Memory B cell (primary cell): Measurements from ENCODE around the gene CREB1.

Source experiments
- ATAC-seq: fragments of 150-1000 bp; cut with Tn5 transposase; 2 replicates; pipeline ENCODE4 v1.10.0; 2021; ENCODE audit warnings: low read depth, mild to moderate bottlenecking, moderate library complexity
- DNase-seq, 2 donors: peaks; one replicate each; pipeline ENCODE4 v3.0.0; 2022; ENCODE audit warnings: low spot score in 2 of 2
- H3K27ac Mint-ChIP-seq: one replicate; pipeline ENCODE4 v1.8.0; 2022; ENCODE audit warnings: mild to moderate bottlenecking, moderate library complexity, mixed read lengths
- H3K27me3 Mint-ChIP-seq: one replicate; pipeline ENCODE4 v1.8.0; 2022; ENCODE audit warnings: mixed read lengths
- H3K36me3 Mint-ChIP-seq: one replicate; pipeline ENCODE4 v1.8.0; 2022; ENCODE audit warnings: mild to moderate bottlenecking, mixed read lengths
- H3K4me1 Mint-ChIP-seq: one replicate; pipeline ENCODE4 v1.8.0; 2022; ENCODE audit warnings: mixed read lengths
- H3K4me3 Mint-ChIP-seq: one replicate; pipeline ENCODE4 v1.8.0; 2022; ENCODE audit warnings: mild to moderate bottlenecking, moderate library complexity, mixed read lengths
- H3K9me3 Mint-ChIP-seq: one replicate; pipeline ENCODE4 v1.8.0; 2022; ENCODE audit warnings: mixed read lengths

Gene CREB1

GRCh38 chr2:207540431-207540830 is 10.7 kb downstream of the CREB1 start:
- peaks cover 9% of the 10 kb centered on the region for H3K36me3 Mint-ChIP-seq
- H3K27me3 Mint-ChIP-seq, result no peaks in the 10 kb centered on the region
- DNase-seq (no peak), ATAC-seq (no peak)
- no peaks in the 10 kb centered on the region for H3K9me3 Mint-ChIP-seq
- no peak overlapping the region for H3K27ac Mint-ChIP-seq
- H3K4me1 Mint-ChIP-seq, result peaks cover 38% of the 10 kb centered on the region
- no peak overlapping the region for H3K4me3 Mint-ChIP-seq

GRCh38 chr2:207541933-207542332 is 12.2 kb downstream of the CREB1 start:
- Mint-ChIP-seq H3K36me3 (peaks cover 14% of the 10 kb centered on the region), H3K27me3 (no peaks in the 10 kb centered on the region), H3K9me3 (no peaks in the 10 kb centered on the region), H3K4me1 (peaks cover 41% of the 10 kb centered on the region), H3K4me3 (no peak overlapping the region), H3K27ac (peak overlapping the region; percentile 29)
- DNase-seq (no peak), ATAC-seq (no peak)

- Mint-ChIP-seq H3K27me3 (no peaks in the 10 kb centered on the region), H3K4me3 (no peak overlapping the region), H3K27ac (peak overlapping the region; percentile 31), H3K9me3 (no peaks in the 10 kb centered on the region), H3K4me1 (peaks cover 37% of the 10 kb centered on the region), H3K36me3 (peaks cover 12% of the 10 kb centered on the region)
- no peak for ATAC-seq
- no peak for DNase-seq
These were observed 13.5 kb downstream of the CREB1 start for GRCh38 chr2:207543272-207543671.

GRCh38 chr2:207546822-207547221 is 17.1 kb downstream of the CREB1 start:
- H3K27me3 Mint-ChIP-seq, result no peaks in the 10 kb centered on the region
- H3K4me3 Mint-ChIP-seq, result no peak overlapping the region
- ATAC-seq (no peak), DNase-seq (no peak)
- peaks cover 12% of the 10 kb centered on the region for H3K36me3 Mint-ChIP-seq
- peak overlapping the region; percentile 31 for H3K27ac Mint-ChIP-seq
- peaks cover 42% of the 10 kb centered on the region for H3K4me1 Mint-ChIP-seq
- no peaks in the 10 kb centered on the region for H3K9me3 Mint-ChIP-seq

GRCh38 chr2:207549145-207549544 is 19.4 kb downstream of the CREB1 start:
- Mint-ChIP-seq H3K4me1 (peaks cover 33% of the 10 kb centered on the region), H3K9me3 (no peaks in the 10 kb centered on the region)
- no peak for ATAC-seq

GRCh38 chr2:207558079-207558491 is 28.3 kb downstream of the CREB1 start:
- ATAC-seq (no peak), DNase-seq (no peak)
- no peak overlapping the region for H3K4me3 Mint-ChIP-seq
- no peaks in the 10 kb centered on the region for H3K9me3 Mint-ChIP-seq
- H3K27me3 Mint-ChIP-seq, result no peaks in the 10 kb centered on the region
- peaks cover 37% of the 10 kb centered on the region for H3K36me3 Mint-ChIP-seq
- H3K4me1 Mint-ChIP-seq, result peaks cover 16% of the 10 kb centered on the region
- H3K27ac Mint-ChIP-seq, result peak overlapping the region; percentile 15

More at GRCh38 chr2:207549145-207549544, 19.4 kb downstream of the CREB1 start:
- Mint-ChIP-seq H3K36me3 (peaks cover 12% of the 10 kb centered on the region), H3K27me3 (no peaks in the 10 kb centered on the region), H3K4me3 (no peak overlapping the region), H3K27ac (peak overlapping the region; percentile 38)
- DNase-seq, result no peak

- no peak for ATAC-seq
- no peak overlapping the region for H3K27ac Mint-ChIP-seq
- no peaks in the 10 kb centered on the region for H3K9me3 Mint-ChIP-seq
These were observed 31.8 kb downstream of the CREB1 start for GRCh38 chr2:207561386-207562080.

GRCh38 chr2:207565736-207566500 is 36.2 kb downstream of the CREB1 start:
- ATAC-seq (no peak), DNase-seq (no peak)
- Mint-ChIP-seq H3K4me1 (peaks cover 2% of the 10 kb centered on the region), H3K27me3 (no peaks in the 10 kb centered on the region), H3K4me3 (no peak overlapping the region), H3K9me3 (no peaks in the 10 kb centered on the region), H3K36me3 (peaks cover 36% of the 10 kb centered on the region), H3K27ac (peak overlapping the region; percentile 76)

More at GRCh38 chr2:207561386-207562080, 31.8 kb downstream of the CREB1 start:
- peaks cover 37% of the 10 kb centered on the region for H3K36me3 Mint-ChIP-seq
- no peak for DNase-seq
- H3K4me1 Mint-ChIP-seq, result peaks cover 6% of the 10 kb centered on the region
- H3K4me3 Mint-ChIP-seq, result no peak overlapping the region
- H3K27me3 Mint-ChIP-seq, result no peaks in the 10 kb centered on the region

- peaks cover 2% of the 10 kb centered on the region for H3K4me1 Mint-ChIP-seq
- peak overlapping the region; percentile 76 for H3K27ac Mint-ChIP-seq
- H3K9me3 Mint-ChIP-seq, result no peaks in the 10 kb centered on the region
- H3K4me3 Mint-ChIP-seq, result no peak overlapping the region
- no peak for DNase-seq
- H3K36me3 Mint-ChIP-seq, result peaks cover 34% of the 10 kb centered on the region
- H3K27me3 Mint-ChIP-seq, result no peaks in the 10 kb centered on the region
- no peak for ATAC-seq
These were observed 37.9 kb downstream of the CREB1 start for GRCh38 chr2:207567671-207568070.

- H3K9me3 Mint-ChIP-seq, result no peaks in the 10 kb centered on the region
- H3K4me1 Mint-ChIP-seq, result peaks cover 3% of the 10 kb centered on the region
- H3K36me3 Mint-ChIP-seq, result peaks cover 26% of the 10 kb centered on the region
- H3K27ac Mint-ChIP-seq, result peak overlapping the region; percentile 65
- no peak for DNase-seq
- ATAC-seq, result no peak
- no peaks in the 10 kb centered on the region for H3K27me3 Mint-ChIP-seq
- no peak overlapping the region for H3K4me3 Mint-ChIP-seq
These were observed 41.6 kb downstream of the CREB1 start for GRCh38 chr2:207571370-207571769.

GRCh38 chr2:207584952-207585351 is 55.2 kb downstream of the CREB1 start:
- no peaks in the 10 kb centered on the region for H3K27me3 Mint-ChIP-seq
- ATAC-seq, result no peak
- peak overlapping the region; percentile 31 for H3K27ac Mint-ChIP-seq
- H3K9me3 Mint-ChIP-seq, result peaks cover 7% of the 10 kb centered on the region
- H3K4me3 Mint-ChIP-seq, result no peak overlapping the region
- peaks cover 9% of the 10 kb centered on the region for H3K4me1 Mint-ChIP-seq
- no peak for DNase-seq
- peaks cover 59% of the 10 kb centered on the region for H3K36me3 Mint-ChIP-seq

- Mint-ChIP-seq H3K27me3 (no peaks in the 10 kb centered on the region), H3K9me3 (peaks cover 7% of the 10 kb centered on the region), H3K4me1 (peaks cover 9% of the 10 kb centered on the region), H3K4me3 (no peak overlapping the region), H3K27ac (peak overlapping the region; percentile 84), H3K36me3 (peaks cover 60% of the 10 kb centered on the region)
- ATAC-seq (no peak), DNase-seq (no peak)
These were observed 57.5 kb downstream of the CREB1 start for GRCh38 chr2:207587305-207587704.

GRCh38 chr2:207589143-207589542 is 59.4 kb downstream of the CREB1 start:
- DNase-seq (no peak), ATAC-seq (no peak)
- peaks cover 10% of the 10 kb centered on the region for H3K9me3 Mint-ChIP-seq
- peaks cover 65% of the 10 kb centered on the region for H3K36me3 Mint-ChIP-seq
- H3K4me1 Mint-ChIP-seq, result peaks cover 10% of the 10 kb centered on the region
- H3K4me3 Mint-ChIP-seq, result no peak overlapping the region
- no peaks in the 10 kb centered on the region for H3K27me3 Mint-ChIP-seq
- no peak overlapping the region for H3K27ac Mint-ChIP-seq

GRCh38 chr2:207593277-207593676 is 63.5 kb downstream of the CREB1 start:
- H3K27me3 Mint-ChIP-seq, result no peaks in the 10 kb centered on the region
- DNase-seq, result no peak
- peaks cover 7% of the 10 kb centered on the region for H3K9me3 Mint-ChIP-seq
- H3K36me3 Mint-ChIP-seq, result peaks cover 42% of the 10 kb centered on the region
- H3K27ac Mint-ChIP-seq, result peak overlapping the region; percentile 42
- no peak for ATAC-seq
- H3K4me1 Mint-ChIP-seq, result peaks cover 8% of the 10 kb centered on the region
- H3K4me3 Mint-ChIP-seq, result no peak overlapping the region
